Calu3 (cell line): ENCODE results near the gene MAPK7. TPM values are rescaled to one million over a fixed set of nuclear protein-coding genes. Genes with fewer than 3 reads are reported as not detected.

Experiments used
- BruUV-seq: library from RNA; stranded (reverse); fragments of 400-500 nt; replicated peaks from 2 replicates; lab custom pipeline; 2021; lab: Mats Ljungman, UMichigan
- CTCF ChIA-PET: fragments of 300-600 bp; sonication (Branson Sonifier 250); formaldehyde crosslinking; loops from one replicate; lab custom pipeline; 2022; ENCODE audit warnings: antibody characterized with exemption; lab: Charles Lee
- DNase-seq: peaks from one replicate; pipeline ENCODE4 v3.0.0; 2022
- H3K27ac Mint-ChIP-seq: one replicate; pipeline ENCODE4 v1.8.0; 2022; ENCODE audit warnings: mixed read lengths; ENCODE audit not compliant: unreplicated experiment
- H3K27me3 Mint-ChIP-seq: one replicate; pipeline ENCODE4 v1.8.0; 2022; ENCODE audit warnings: mixed read lengths; ENCODE audit not compliant: unreplicated experiment
- H3K36me3 Mint-ChIP-seq: one replicate; pipeline ENCODE4 v1.8.0; 2022; ENCODE audit warnings: mild to moderate bottlenecking, moderate library complexity, mixed read lengths; ENCODE audit not compliant: insufficient read depth, unreplicated experiment
- H3K4me1 Mint-ChIP-seq: one replicate; pipeline ENCODE4 v1.8.0; 2022; ENCODE audit warnings: mild to moderate bottlenecking, low read depth, mixed read lengths; ENCODE audit not compliant: unreplicated experiment
- H3K4me3 Mint-ChIP-seq: one replicate; pipeline ENCODE4 v1.8.0; 2022; ENCODE audit warnings: mild to moderate bottlenecking, low read depth, moderate library complexity, mixed read lengths; ENCODE audit not compliant: unreplicated experiment
- H3K9me3 Mint-ChIP-seq: one replicate; pipeline ENCODE4 v1.8.0; 2022; ENCODE audit warnings: low read depth, mixed read lengths; ENCODE audit not compliant: unreplicated experiment
- CTCF ChIP-seq: fragments of 200-600 bp; IDR thresholded peaks from one replicate; pipeline ENCODE4 v1.8.0; 2022; ENCODE audit warnings: antibody characterized with exemption; ENCODE audit not compliant: unreplicated experiment
- intact Hi-C: fragments of 100-400 bp; cut with micrococcal nuclease; formaldehyde crosslinking; loops from one replicate; pipeline ENCODE4 v1.10.0; 2022; ENCODE audit not compliant: unreplicated experiment
- total RNA-seq: library from RNA; stranded (reverse); gene quantifications from 2 replicates; pipeline ENCODE4 v1.2.3, GENCODE V29; 2022

Gene MAPK7
- total RNA-seq, 1 experiment from 2014 or later, result 15.0 TPM

- no peaks in the 10 kb centered on the region for H3K9me3 Mint-ChIP-seq
- no peak for TF ChIP-seq CTCF
- DNase-seq, result no peak
- H3K36me3 Mint-ChIP-seq, result no peaks in the 10 kb centered on the region
- intact Hi-C loops, result no loop called here
- no peak overlapping the region for H3K27ac Mint-ChIP-seq
- no TSS peak for BruUV-seq
- H3K27me3 Mint-ChIP-seq, result peaks cover 22% of the 10 kb centered on the region
- no peaks in the 10 kb centered on the region for H3K4me1 Mint-ChIP-seq
- no peak overlapping the region for H3K4me3 Mint-ChIP-seq
- CTCF ChIA-PET, result no interaction called here
Observed at GRCh38 chr17:19409509-19409908, 31.2 kb downstream of the MAPK7 start.

DNA sequence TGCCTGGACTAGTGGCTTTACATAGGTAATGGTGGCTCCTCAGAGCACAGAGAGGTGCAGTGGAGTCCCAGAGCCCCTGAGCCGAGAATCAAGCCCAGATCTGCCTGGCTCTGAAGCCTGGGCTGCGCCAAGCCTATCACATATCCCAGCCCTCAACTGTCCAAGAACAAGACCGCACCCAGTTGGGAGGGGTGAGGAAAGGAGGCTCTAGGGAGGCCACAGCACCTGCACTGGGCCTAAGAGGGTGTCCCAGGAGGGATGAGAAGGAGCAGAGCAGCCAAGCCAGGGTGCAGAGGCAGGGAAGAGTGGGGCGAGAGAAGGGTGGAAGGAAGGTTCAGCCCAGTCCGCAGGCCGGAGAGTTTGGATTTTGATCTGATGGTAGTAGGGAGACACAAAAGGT is 31.8 kb downstream of the MAPK7 start:
- Mint-ChIP-seq H3K4me1 (no peaks in the 10 kb centered on the region), H3K9me3 (no peaks in the 10 kb centered on the region), H3K36me3 (no peaks in the 10 kb centered on the region), H3K4me3 (no peak overlapping the region), H3K27me3 (peaks cover 22% of the 10 kb centered on the region), H3K27ac (no peak overlapping the region)
- DNase-seq, result no peak
- CTCF ChIA-PET, result no interaction called here
- no peak for TF ChIP-seq CTCF
- no TSS peak for BruUV-seq
- intact Hi-C loops, result no loop called here

DNA sequence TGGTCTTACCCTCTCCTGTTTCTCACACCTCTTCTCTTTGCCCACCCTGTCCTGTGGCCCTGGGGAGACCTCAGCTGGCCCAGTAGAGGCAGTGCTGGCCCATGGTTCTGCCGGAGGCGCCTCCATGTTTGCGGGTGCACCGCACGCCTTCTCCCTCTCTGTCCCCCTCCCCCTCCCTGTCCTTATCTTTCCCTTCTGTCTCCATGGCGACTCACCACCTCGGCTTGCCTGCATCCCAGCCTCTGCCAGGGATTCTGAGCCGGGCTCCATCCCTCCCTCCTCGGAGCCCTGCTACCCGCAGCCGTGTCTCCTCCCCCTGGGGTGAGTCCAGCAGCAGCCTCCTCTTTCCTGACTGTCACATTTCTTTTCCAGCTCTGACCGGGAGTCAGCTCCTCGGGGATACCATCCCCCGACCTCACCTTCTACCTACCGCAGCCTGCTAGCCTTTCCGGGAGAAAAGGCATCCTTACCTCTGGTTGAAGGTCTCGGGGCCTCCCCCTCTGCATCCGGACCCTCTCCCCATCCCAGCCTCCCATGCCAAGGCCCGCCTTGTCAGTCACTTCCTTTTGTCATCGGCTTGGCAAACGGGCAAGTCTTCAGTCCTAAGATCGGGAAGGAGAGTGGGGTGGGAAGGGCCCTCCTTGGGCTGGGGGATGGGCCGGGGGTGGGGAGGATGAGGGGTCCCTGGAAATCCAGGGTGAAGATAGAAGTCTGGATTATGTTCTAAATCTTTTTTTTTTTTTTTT is 32.8 kb downstream of the MAPK7 start, which contains the start of gene RNF112:
Gene RNF112 (plus strand): TSS at position 358 of the 746 bp plus-strand sequence. CDS start 177 bp downstream, at position 535.
- no peak for TF ChIP-seq CTCF
- DNase-seq, result no peak
- Mint-ChIP-seq H3K27me3 (peaks cover 22% of the 10 kb centered on the region), H3K9me3 (no peaks in the 10 kb centered on the region), H3K36me3 (no peaks in the 10 kb centered on the region), H3K4me3 (no peak within 1 kb of the TSS), H3K27ac (no peak within 1 kb of the TSS), H3K4me1 (no peaks in the 10 kb centered on the region)
- CTCF ChIA-PET, result interaction anchor here (0.6 kb wide), 1 partner anchor 1143 kb away, joined by 3 read pairs; no protein-coding TSS in a partner anchor
- intact Hi-C loops, result no loop called here
- BruUV-seq, result no TSS peak

- intact Hi-C loops, result no loop called here
- TF ChIP-seq CTCF, result no peak
Observed at GRCh38 chr17:19411631-19412030, 33.3 kb downstream of the MAPK7 start.

More at GRCh38 chr17:19411631-19412030, 33.3 kb downstream of the MAPK7 start:
- Mint-ChIP-seq H3K27me3 (peaks cover 22% of the 10 kb centered on the region), H3K4me3 (no peak overlapping the region), H3K27ac (no peak overlapping the region), H3K4me1 (no peaks in the 10 kb centered on the region), H3K36me3 (no peaks in the 10 kb centered on the region), H3K9me3 (no peaks in the 10 kb centered on the region)
- no peak for DNase-seq
- no TSS peak for BruUV-seq
- CTCF ChIA-PET, result interaction anchor here (0.6 kb wide), 1 partner anchor 1144 kb away, joined by 3 read pairs; no protein-coding TSS in a partner anchor
